HG03196 (cell line): ENCODE measurements around the gene PROSER2.

Source experiments
- ATAC-seq: cut with Tn5 transposase; IDR thresholded peaks from one replicate; pipeline ENCODE4 v1.9.1; 2021; ENCODE audit not compliant: unreplicated experiment

Gene PROSER2, protein sequence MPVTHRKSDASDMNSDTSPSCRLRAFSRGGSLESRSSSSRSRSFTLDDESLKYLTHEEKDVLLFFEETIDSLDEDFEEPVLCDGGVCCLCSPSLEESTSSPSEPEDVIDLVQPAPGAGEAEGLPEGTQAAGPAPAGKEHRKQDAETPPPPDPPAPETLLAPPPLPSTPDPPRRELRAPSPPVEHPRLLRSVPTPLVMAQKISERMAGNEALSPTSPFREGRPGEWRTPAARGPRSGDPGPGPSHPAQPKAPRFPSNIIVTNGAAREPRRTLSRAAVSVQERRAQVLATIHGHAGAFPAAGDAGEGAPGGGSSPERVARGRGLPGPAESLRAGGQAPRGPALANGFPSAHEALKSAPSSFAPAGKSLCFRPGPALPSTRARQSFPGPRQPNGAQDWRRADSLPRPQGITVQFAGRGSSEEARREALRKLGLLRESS

GRCh38 chr10:11823122-11823988 lies at the start of gene PROSER2:
PROSER2 (plus strand) TSS chr10:11823356; CDS start chr10:11852078, 28,722 bp downstream.
- no peak for ATAC-seq

DNA sequence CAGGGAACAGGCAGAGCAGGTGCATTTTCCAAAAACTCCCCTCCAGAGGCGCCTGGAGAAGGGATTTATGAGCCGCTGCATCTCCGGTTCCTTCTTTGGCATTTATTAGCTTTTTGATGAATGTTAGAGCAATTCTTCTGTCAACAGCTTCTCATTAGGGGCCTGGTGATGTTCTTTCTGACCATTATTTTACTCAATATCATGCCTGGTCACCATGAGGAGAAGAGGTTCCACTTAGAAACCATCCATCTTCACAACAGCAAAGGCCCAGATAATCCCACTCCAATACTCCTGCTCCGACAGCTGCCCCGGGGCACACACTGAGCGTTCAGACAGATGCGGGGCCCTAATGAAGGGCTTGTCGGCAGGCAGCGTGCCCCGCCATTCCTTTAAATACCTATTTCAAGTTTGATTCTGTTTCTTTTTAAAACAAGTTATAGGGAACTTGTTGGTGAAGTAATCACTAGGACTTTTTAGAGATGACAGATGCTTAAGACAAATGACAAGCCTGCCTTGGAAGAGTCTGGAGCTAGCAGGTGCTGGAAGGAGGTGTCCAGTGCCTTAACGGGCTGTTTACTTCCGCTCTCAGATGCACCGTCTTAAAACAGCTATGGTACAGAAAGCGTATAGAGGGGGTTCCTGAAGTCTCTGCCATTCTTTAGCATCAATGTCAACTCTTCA lies 49.3 kb upstream of the PROSER2 start:
- no peak for ATAC-seq

DNA sequence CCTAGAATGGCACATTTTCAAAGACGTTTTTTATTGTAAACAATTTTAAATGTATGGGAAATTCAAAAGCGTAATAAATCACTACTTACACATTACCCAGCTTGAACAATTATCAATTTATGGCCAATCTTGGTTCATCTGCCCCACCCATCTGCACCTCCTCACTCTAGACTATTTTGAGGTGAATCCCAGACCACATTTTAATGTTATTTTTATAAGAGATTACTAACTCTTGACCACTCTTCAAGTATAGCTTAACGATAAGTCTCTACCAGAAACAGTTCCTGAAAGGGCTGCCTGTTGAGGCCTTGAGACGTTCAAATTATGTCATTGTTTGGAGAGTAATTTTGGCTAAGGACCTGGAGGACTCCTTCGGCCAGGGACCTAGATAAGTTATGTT lies 47.7 kb upstream of the PROSER2 start:
- ATAC-seq: no peak

DNA sequence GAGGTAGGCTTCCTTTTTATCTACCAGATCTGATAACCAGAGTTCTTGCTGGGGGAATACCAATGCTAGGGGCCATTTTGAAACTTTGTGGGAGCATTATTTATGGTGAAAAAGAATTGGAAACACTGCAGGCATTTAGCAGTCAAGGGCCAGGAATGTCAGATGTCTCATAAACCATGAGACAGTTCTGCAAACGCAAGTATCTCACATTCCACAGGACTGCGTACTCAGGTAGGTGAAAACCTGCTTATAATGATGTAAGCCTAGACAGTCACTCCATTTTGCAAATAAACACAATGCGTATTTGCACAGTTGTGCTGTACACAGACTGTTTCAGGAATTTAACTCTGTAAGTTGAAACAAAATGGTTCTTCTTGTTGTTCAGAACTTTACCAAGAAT lies 47.1 kb upstream of the PROSER2 start:
- no peak for ATAC-seq

DNA sequence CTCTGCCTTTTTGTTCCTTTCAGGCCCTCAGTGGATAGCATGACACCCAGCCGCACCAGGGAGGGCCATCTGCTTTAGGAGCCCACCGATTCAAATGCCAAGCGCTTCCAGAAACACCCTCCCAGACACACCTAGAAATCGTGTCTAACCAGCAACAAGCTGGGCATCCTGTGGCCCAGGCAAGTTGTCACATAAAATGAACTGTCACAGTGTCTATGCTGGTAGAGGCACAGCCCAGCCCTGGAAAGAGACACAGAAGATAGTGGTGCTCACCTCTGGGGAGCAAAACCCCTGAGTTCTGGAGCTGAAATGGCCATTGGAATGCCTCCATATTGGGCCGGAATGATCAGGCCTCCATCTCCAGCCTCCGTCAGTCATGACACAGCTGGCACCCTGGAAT lies 42.0 kb upstream of the PROSER2 start:
- ATAC-seq: no peak

DNA sequence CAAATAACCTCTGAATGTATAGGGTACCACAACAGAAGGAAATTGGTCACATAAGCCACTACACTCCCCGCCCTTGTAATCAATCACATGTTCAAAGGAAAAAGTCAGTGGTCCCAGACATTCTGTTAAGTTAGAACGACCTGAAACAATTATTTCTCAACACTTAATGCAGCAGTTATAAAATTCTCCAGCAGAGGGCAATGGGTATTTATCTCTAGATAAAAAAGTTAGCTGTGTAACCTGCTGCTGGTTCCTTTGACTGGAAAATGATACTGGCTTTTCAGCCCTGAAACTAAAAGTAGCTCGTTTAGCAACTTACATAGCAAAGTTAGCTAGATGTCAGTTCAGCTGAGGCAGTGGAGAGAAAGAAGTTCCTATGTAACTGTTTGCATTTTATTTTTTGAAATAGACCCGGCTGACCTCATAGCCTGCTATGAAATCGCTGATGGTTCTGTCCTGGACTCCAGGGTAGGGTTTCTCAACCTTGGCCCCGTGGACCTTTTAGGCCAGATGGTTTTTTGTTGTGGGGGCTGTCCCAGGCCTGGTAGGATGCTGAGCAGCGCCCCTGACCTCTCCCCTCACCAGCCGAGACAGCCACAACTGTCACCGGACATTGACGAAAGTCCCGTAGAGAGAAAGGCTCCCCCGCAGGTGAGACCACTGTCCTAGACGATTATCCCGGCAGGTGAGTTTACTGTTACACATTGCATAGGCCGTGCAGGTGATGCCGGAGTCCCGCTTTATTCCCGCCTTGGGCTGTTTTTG lies 40.2 kb upstream of the PROSER2 start:
- no peak for ATAC-seq

DNA sequence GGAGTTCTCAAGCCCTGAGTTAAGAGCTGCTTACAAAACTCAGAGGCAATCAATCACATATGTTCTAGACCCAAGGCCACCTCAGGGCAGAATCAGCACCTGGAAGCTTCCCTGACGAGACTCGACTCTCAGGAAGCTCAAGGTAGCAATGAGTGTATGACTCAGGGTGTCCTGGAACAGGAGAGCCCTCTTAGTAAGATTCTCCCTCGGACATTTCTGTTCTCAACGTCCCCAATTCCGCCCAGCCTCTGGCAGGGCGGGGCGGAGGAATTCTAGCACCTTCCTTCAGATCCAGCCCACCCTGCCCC lies 39.6 kb upstream of the PROSER2 start:
- no peak for ATAC-seq

DNA sequence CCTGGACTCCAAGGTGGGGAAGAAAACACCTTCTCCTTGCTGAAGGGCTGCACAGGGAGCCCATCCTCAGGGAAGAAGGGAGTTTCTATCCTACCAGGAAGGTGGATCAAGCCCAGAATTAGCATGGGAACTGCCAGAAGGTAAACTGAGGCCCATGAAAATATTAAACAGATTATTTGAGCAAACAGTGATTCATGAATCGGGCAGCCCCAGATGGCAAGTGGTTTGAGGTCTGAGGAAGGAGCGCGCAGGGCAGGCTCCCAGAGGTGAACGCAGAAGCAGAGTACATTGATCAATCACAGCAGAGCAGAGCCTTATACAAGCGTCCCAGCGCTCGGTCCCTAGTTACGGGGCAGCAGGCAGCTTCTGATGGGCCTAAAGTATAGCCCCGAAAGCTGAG lies 35.8 kb upstream of the PROSER2 start:
- ATAC-seq: no peak

DNA sequence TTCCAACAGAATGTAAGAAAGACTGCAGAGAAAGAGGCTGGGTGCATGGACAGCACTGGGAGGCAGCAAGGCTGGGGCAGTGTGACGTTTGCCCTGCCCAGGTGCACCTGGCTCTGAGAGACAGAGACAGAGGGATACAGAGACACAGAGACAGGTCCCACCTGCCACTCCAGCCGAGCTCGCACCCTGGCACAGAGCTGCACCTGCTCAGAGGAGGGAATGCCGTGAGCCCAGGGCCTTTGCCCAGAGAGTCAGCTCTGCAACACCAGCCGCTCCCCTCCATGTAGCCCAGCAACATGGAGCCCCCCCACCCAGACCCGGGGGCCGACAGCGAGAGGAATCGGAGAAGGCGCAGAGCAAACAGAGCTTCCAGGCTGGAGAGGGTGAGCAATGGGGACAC lies 35.3 kb upstream of the PROSER2 start:
- ATAC-seq: no peak

- no peak for ATAC-seq
Measured at GRCh38 chr10:11789306-11789705, 33.9 kb upstream of the PROSER2 start.

GRCh38 chr10:11789956-11790355 lies 33.2 kb upstream of the PROSER2 start:
- no peak for ATAC-seq

DNA sequence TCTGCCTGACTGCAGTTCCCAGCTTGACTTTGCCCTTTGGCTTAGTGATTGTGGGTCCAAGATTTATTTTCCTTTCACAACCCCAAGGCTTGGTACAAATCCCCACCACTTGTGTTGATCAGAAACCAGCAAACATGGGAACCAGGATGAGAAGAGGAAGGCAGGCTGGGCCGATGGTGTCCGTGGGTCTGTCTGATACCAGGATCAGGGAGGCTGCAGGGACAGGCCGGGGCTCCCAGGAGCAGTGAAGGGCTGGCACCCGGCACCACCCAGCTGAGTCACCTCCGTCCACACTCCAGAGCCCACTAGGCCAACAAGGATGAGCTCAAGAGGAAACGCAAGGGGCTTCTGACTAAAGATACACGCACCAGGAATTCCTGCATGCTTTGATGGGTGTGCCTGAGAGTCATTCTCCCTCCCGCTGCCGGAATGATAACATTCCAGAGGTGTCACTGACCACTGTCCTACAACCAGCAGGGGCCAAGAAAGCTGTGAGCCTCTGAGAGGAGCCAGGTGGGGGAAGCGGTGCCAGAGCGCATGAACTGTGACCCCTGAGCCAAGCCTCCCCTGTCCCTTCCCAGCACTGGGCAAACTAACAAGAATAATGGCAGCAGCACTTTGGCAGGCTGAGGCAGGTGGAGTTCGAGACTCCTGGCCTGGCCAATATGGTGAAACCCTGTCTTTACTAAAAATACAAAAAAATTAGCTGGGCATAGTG lies 29.2 kb upstream of the PROSER2 start:
- no peak for ATAC-seq

DNA sequence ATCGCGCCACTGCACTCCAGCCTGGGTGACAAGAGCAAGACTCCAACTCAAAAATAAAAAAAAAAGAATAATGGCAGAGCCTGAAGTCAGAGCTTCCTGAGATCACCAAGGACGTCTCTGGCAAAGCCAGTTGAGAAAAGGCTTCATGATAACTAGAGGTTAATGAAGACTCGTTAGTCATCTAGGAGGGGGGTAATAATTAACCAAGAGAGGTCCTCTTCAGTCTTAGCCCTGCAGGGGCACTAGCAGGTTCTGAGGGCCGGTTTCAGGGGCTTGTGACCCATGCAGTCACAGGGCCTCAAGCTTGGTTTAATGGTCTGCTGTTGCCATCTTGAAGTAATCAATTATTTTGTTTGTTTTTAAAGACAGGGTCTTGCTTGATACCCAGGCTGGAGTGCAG lies 28.6 kb upstream of the PROSER2 start:
- ATAC-seq: no peak

- ATAC-seq: no peak
Measured at GRCh38 chr10:11795101-11795920, 27.8 kb upstream of the PROSER2 start.

DNA sequence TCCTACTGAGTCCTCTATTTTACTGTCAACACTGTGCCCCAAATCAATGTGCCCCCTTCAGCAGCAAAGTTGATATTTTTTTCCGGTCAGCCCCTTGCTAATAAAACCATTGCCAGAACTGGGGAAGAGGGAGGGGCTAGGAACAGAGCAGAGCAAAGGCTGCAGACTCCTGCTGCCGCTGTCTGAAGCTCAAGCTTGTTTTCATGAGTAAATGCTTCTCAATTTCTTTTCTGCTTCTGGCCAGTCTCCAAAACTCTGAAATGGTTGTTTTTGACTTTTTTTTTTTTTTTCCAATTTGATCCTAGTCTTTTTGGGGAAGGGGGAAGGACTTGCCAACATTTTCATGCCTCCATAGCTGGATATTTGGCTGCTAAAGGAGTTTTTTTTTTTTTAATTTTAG lies 26.7 kb upstream of the PROSER2 start:
- ATAC-seq: no peak

- ATAC-seq: no peak
Measured at GRCh38 chr10:11797281-11797680, 25.9 kb upstream of the PROSER2 start.

DNA sequence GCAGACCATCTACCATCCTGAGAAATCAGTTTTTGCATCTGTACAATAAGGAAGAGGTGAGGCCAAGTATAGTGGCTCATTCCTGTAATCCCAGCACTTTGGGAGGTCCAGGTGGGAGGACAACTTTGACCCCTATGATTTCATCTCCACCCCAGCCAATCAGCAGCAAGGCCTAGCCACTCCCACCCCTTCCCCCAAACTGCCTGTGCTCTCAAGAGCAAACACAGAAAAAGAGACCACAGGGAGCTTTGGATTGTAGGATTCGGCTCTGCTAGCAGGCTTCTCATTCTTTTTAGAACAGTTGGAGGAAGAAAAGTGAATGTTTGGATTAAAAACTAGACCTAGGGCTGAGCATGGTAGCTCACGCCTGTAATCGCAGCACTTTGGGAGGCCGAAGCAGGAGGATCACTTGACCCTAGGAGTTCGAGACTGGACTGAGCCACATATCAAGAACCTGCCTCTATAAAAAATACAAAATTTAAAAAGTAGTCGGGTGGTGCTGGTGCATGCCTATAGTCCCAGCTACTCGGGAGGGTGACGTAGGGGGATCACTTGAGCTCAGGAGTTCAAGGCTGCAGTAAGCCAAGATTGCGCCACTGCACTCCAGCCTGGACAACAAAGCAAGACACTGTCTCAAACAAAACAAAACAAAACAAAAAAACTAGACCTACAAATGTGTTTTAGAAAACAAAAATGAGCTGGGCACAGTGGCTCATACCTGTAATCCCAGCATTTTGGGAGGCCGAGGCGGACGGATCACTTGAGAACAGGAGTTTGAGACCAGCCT lies 25.1 kb upstream of the PROSER2 start:
- ATAC-seq: no peak

- no peak for ATAC-seq
Measured at GRCh38 chr10:11798845-11799735, 24.1 kb upstream of the PROSER2 start.
